Measurements from ENCODE around the gene SYVN1.
A peak's percentile ranks its signal among the peaks of the same experiment; 100 is the strongest.

The SYVN1 gene

DNA sequence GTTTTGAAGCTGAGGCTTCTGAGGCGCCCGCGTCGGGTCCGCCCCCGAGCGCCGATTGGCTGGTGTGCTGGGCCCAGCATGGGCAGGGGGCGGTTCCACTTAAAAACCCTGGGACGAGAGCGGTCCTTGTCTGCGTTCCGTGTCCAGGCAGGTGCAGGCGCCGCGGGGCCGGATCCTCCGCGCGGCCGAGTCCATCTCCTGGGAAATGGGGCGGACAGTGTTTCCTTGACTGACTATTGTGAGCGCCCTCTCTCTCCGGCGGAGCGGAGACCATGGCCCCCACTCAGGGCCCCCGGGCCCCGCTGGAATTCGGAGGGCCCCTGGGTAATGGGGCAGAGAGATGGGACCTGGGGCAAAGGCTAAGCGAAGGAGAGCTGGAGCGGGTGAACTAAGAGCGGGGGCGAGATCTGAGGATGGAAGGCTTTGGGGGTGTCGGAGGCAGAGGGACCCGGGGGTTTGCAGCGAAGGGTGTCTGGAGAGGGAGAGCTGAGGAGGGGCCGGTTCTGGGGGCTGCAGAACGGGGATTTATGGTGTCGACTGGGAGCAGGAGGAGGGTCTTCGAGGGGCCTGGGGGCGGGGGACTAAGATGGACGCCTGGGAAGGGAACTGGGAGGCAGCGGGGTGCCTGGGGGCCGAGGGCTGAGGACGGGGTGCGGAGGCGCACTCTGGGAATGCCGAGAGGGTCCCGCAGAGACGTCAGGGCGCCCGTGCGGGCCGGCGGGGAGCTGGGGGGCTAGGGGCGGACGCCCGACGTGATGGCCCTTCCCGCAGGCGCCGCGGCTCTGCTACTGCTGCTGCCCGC, 22.4 kb downstream of the SYVN1 start, which contains the start of gene TM7SF2:
TSS of gene TM7SF2 (plus strand) at position 129 of the 802 bp plus-strand sequence. CDS start at position 273, 144 bp downstream.
- peak; percentile 53 to 63 for DNase-seq

- no peak for DNase-seq
These were observed 23.1 kb downstream of the SYVN1 start for GRCh38 chr11:65111159-65111743.

- peak; percentile 83 to 86 for DNase-seq
These were observed 23.9 kb downstream of the SYVN1 start for GRCh38 chr11:65110354-65110861.

- DNase-seq = no peak
These were observed 24.8 kb downstream of the SYVN1 start for GRCh38 chr11:65109231-65110198.

GRCh38 chr11:65108469-65109123, 25.7 kb downstream of the SYVN1 start:
- DNase-seq = no peak

DNA sequence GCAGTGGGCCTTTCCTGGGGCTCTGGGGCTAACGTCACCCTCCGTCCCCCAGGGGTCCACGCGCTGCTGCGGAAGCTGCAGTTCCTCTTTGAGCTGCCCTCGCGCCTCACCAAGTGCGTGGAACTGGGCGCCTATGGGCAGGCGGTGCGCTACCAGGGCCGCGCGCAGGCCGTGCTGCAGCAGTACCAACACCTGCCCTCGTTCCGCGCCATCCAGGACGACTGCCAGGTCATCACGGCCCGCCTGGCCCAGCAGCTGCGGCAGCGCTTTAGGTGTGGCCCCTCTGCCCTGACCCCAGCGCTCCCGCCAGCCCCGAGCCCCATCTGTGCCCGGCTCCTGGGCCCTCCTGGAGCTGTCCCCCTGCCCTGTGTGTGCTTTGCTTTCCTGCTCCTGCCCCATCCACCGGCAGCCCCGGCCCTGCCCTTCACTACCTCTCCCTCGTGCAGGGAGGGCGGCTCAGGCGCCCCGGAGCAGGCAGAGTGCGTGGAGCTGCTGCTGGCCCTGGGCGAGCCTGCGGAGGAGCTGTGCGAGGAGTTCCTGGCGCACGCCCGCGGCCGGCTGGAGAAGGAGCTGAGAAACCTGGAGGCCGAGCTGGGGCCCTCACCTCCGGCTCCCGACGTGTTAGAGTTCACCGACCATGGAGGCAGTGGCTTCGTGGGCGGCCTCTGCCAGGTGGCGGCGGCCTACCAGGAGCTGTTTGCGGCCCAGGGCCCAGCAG, 26.4 kb downstream of the SYVN1 start:
- no peak for DNase-seq

GRCh38 chr11:65107078-65107477, 27.2 kb downstream of the SYVN1 start:
- no peak for DNase-seq

DNA sequence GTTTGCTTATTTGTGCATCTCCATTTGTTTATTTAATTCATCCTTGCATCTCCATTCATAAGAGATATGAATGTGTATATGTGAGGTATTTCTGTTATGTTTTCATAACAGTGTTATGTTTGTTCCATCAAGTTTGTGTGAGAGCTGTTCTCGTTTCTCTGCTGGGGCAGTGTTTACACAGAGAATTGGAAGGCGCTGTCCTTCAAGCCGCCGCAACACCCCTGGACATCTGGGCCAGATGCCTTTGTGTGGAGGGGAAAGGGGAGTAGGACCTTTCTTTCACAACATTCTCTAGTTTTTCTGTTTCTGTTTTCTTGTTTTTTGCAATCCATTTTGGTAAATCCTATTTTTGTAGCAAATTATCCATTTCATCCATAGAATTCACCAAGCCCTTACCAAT, 29.7 kb downstream of the SYVN1 start:
- no peak for DNase-seq

GRCh38 chr11:65103476-65103875, 30.8 kb downstream of the SYVN1 start:
- DNase-seq = no peak

DNA sequence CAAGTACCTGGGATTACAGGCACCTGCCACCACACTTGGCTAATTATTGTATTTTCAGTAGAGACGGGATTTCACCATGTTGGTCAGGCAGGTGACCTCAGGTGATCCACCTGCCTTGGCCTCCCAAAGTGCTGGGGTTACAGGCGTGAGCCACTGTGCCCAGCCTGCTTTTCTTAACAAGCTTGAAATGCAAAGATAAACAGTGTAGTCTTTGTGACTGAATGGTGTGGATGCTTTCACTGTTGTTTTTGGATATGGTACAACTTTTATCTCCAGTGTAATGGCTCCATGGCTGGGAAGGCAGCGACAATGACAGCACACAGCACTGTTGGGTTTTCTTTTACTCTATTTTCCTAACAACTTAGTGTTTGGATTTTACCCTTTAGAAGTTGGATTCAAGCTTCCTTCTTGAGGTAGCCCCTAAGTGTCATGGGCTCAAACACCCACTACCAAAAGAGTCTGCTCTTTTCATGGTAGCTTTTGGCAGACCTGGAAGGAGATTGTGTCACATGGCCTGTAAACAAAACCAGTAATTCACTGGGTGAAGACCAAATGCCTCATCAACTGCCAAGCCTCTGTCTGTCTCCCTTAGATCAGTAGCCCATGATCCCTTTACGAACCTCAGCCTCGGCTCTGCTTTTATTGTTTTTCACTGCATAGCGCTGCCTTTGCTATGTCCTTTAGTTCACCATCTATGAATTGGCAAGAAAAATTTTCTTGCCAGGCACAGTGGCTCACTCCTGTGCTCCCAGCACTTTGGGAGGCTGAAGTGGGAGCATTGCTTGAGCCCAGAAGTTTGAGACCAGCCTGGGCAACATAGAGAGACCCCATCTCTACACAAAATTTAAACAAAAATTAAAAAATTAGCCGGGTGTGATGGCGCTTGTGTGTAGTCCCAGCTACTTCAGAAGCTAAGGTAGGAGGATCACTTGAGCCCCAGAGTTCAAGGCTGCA, 31.9 kb downstream of the SYVN1 start:
- DNase-seq = no peak

DNA sequence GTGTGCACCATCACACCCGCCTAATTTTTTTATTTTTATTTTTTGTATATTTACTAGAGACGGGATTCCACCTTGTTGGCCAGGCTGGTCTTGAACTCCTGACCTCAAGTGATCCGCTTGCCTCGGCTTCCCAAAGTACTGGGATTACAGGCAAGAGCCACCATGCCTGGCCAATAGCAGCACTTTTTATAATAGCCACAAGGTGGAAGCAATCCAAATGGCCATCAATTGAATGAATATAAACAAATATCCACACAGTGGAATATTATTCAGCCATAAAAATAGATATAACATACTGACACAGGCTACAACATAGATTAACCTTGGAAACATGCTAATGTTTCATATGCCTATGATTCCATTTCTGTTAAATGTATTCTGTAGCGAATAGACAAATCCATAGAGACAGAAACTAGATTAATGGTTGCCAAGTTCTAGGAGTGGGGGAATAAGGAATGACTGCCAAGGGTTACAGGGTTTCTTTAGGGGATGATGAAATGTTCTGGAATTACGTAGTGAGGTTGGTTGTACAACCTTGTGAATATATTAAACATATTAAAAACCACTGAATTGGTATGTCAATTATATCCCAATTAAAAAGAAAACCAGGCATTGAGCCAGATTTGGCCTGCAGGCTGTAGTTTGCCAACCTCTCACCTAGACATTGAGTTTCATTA, 33.5 kb downstream of the SYVN1 start:
- DNase-seq = no peak

DNA sequence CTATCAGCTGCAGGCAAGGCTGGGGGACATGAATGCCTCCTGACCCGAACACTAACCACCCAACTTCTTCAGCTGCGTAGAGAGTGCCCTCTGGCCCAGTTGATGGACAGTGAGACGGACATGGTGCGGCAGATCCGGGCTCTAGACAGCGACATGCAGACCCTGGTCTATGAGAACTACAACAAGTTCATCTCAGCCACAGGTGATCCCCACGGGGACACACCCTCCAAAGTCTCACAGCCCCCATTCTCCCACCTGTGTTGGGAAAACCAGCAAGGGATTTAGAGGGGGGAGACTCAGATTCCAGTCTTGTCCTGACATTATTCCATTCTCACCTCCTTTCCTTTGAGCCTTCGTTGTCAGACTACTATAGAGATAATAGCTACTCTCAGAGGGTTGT, 37.4 kb downstream of the SYVN1 start:
- DNase-seq = no peak

- peak; percentile 53 to 84 for DNase-seq
These were observed 38.1 kb downstream of the SYVN1 start, which contains the start of gene VPS51 for GRCh38 chr11:65095974-65096806. Gene VPS51, plus strand, starts transcription at chr11:65096214. Its CDS starts 37 bp downstream, at chr11:65096251.

DNA sequence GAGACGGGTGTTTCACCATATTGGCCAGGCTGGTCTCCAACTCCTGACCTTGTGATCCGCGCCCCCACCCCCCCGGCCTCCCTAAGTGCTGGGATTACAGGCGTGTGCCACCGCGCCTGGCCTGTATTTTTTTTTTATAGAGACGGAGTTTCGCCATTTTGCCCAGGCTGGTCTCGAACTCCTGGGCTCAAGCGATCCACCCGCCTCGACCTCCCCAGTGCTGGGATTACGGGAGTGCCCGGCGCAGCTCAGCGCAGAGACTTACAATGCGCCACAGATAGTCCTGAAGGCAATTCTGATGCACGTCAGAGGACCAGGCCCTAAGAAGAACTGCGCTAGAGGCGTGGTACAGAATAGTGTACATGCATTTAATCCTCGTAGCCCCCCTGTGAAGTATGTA, 38.9 kb downstream of the SYVN1 start:
- DNase-seq = no peak

GRCh38 chr11:65090628-65091027, 43.7 kb downstream of the SYVN1 start:
- no peak for DNase-seq

- no peak for DNase-seq
These were observed 44.7 kb downstream of the SYVN1 start for GRCh38 chr11:65089621-65090020.

DNA sequence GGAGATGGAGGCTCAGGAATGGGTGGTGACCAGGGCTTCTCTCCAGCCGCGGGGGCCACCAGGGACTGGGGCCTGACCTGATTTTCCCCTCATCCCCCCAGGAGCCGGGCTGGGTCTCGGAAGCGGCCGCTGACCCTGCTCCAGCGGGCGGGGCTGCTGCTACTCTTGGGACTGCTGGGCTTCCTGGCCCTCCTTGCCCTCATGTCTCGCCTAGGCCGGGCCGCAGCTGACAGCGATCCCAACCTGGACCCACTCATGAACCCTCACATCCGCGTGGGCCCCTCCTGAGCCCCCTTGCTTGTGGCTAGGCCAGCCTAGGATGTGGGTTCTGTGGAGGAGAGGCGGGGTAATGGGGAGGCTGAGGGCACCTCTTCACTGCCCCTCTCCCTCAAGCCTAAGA, 46.5 kb downstream of the SYVN1 start:
- no peak for DNase-seq

GRCh38 chr11:65087216-65087615, 47.1 kb downstream of the SYVN1 start:
- DNase-seq = no peak

- no peak for DNase-seq
These were observed 47.5 kb downstream of the SYVN1 start for GRCh38 chr11:65086809-65087208.
